Glomerular visceral epithelial cell (primary cell): ENCODE data around the gene ABLIM1.

Experiments used
- DNase-seq: peaks from one replicate; pipeline ENCODE4 v3.0.0-alpha.2; 2016; ENCODE audit errors: extremely low spot score

Gene ABLIM1

DNA sequence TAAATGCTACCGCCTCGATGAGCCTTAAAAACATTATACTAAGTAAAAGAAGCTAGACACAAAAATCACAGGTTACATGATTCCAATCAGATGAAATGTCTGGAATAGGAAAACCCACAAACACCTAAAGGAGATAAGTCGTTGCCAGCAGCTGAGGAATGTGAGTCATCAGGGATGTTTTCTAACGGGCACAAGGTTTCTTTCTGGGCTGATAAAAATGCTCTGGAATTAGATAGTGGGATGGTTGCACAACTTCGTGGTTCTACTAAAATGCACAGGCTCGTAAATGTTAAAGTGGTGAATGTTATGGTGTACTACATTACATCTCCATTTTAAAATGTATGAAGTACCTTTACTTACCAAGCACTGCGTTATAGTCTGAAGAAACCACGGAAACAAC is 9.7 kb downstream of the ABLIM1 start:
- DNase-seq: peak; percentile 84

DNA sequence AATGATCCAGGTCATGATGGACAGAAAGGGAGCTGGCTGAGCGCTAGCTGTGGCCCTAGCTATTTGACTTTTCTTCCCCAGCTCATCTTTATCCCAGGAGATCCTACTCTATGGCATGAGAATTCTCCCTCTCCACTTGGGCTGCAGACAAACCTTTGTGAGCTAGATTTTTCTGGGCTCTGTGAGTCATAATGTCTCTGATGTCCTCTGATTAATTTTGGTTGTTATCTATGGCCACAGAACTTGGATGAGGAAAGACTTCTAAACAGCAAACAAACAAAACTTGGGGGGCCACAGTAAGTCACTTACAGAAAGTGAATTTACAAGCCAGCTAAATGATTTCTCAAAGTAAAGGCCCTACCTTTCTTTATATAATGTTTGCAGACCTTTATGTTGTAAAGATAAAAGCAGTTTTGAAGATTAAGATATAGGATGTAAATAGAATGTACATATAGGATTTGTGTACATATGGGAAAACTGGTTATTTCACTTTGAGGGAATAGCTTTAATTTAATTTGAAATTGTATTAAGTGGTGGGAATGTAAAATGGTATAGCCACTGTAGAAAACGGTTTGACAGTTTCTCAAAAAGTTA is 10.4 kb downstream of the ABLIM1 start:
- DNase-seq: no peak

DNA sequence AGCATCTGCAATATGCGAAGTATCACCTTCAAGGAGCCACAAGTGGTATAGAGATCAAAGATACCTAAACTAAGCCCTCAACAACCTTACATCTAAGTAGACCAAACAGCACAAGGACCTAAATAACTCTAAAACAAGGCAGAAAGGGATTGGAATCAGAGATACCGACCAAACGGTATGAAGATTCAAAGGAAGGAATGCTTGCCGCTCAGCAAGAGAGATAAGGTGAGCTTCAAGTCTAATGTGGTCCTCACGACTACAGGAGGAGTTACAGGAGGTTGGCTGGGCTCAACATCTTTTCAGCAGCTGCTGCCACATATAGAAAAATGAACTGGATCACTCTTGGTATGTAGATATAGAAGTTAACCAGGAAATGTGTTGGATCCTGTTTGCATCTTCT is 11.6 kb downstream of the ABLIM1 start:
- DNase-seq: no peak

DNA sequence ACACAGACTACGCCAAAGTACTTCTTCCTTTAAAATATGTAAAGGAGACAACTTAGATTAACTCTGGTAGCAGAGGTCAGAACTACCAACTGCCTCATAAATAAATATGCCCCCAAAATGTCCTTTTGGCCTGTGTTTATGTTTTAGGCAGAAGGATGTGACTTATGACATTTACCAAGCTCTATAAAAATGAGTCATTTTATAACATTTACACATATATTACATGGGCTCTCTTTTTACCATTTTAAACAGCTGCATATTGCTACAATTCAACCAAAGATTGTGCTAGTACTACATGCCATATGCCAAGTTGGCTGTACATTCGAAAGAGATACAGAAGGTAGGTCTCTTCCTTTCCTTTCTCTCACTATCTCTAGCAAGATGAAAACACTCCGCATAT is 12.4 kb downstream of the ABLIM1 start:
- DNase-seq: no peak

GRCh38 chr10:114643158-114643557 is 14.9 kb downstream of the ABLIM1 start:
- DNase-seq: no peak

DNA sequence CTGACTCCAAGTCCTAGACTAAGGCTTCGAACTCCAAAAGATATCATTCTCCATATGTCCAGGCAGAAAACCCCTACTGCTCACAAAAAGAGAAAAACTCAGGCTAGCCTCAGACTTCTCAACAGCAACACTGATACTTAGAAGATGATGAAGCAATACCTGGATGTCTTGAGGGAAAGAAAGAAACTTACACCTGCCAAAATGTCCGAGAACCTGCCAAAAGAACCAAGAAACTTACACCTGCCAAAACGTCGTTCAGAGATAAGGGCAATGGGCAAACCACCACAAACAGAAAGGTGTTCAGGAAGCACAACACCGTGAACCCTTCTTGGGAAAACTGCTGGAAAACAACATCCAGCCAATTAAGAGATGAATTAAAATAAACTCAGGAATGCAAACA is 15.3 kb downstream of the ABLIM1 start:
- DNase-seq: no peak

- peak; percentile 91 for DNase-seq
Observed at GRCh38 chr10:114638821-114639625, 19.1 kb downstream of the ABLIM1 start.

GRCh38 chr10:114635797-114636550 is 22.1 kb downstream of the ABLIM1 start:
- DNase-seq: no peak

- DNase-seq: no peak
Observed at GRCh38 chr10:114635101-114635500, 23.0 kb downstream of the ABLIM1 start.

- DNase-seq: peak; percentile 82
Observed at GRCh38 chr10:114634609-114634979, 23.5 kb downstream of the ABLIM1 start.

GRCh38 chr10:114632869-114633715 is 25.0 kb downstream of the ABLIM1 start:
- DNase-seq: peak; percentile 97

DNA sequence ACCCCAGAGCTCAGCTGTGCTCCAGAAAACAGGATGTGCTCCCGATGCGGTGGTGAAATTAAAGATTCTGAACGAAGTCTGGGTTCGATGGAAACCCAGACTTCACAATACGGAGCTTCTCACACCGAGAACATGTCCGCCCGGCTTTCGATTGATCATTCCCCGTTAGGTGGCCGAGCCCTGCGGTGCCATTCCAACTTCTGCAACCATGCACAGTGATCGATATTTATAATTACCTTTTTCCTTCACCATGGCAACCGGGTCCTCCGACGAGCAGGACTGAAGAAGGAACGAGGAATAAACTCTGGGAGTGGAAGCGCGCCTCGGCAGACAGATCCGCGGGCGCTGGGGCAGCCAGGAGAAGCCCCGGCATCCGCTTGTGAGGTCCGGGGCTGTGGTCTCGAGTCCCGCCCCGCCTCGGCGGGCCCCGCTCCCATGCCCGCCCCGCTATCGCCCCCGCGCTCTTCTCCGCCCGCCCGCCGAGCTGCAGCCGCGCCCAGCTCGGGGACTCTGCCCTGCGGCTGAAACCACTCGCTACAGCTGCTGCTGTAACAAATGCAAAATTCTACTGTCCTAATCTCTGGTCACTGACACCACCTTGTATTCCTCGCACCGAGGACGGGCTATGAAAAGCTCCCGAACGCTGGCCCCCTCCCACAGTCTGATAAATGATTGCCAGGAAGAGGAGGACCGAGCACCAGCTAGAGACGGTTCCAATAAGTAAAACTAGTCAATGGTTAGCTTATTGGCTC is 26.2 kb downstream of the ABLIM1 start:
- peak; percentile 76 for DNase-seq

DNA sequence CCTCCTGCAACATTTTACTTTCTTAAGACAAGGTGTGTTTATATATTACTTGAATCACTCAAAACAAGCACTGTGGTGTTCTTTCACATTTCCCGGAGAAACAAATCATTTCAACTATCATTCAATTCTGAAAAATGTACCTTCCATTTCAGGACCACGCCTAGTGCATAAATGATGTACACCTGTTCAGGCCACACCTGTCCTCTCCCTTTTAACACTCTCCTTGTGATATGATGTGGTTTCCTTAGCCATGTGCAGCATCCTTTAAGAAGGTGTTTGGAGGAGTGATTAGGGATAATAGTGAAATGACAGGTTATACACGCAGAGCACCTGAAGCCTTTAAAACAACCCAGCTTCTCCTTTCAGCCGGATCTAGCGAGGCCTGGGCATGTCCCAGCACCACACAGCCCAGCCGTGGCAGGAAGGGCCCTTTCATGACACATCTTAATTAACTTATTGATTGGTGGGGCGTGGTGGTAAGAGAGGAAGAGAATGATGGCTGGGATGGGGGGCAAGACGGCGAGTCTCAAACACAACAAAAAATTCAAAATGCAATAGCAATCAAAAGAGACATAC is 26.9 kb downstream of the ABLIM1 start:
- DNase-seq: no peak

DNA sequence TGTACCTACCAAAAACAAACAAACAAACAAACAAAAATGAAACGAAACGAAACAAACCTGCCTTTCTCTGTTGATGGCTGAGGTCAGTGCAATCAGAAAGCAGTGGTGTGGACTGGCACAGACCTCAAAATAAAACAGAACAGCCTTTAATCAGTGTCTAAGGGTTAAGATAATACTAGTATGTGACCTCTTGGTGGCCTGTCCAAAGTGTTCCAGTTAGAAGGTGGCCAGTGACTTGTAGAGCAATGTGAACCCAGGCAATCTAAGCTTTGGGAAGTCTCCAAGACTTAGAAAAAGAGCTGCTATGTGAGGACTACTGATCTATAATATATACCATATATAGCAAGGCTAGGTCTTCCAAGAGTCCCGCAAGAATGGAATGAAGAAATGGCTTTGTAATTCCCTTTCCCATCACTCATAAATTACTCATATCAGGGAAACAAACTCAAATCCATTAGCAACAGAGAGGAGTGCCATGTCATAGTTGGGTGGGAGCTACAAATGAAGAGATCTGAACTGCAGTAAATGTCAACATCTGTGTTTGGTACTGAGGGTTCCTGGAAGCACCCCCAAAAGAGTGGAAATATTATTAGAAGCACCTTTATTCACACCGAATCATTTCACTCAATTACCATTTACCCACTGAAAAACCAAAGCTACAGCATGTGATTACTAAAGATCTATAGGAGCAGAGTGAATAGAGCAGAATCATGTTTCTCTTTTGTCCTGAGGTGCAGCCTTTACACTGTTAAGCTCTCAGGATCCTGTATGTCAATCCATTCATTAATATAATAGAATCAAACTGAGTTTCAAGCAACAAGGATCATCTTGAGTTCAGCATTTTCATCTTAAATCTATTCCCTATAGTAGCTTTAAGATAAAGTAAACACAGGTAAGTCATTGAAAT is 28.0 kb downstream of the ABLIM1 start:
- no peak for DNase-seq

- no peak for DNase-seq
Observed at GRCh38 chr10:114629083-114629823, 28.8 kb downstream of the ABLIM1 start.

DNA sequence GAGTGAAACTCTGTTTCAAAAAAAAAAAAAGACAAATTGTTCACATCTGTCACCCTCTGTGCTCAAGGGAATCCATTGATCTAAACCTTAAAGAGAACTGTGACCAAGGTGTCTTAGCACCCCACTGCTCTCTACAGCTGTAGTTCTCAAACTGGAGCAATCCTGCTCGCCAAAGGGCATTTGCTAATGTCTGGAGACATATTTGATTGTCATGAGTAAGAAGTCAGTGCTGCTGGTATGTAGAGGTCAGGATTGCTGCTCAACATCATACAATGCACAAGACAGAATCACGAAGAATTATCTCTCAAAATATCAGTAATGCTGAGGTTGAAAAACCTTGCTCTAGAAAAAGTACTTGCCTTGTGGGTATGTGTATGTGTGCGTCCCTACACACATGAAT is 30.0 kb downstream of the ABLIM1 start:
- no peak for DNase-seq

DNA sequence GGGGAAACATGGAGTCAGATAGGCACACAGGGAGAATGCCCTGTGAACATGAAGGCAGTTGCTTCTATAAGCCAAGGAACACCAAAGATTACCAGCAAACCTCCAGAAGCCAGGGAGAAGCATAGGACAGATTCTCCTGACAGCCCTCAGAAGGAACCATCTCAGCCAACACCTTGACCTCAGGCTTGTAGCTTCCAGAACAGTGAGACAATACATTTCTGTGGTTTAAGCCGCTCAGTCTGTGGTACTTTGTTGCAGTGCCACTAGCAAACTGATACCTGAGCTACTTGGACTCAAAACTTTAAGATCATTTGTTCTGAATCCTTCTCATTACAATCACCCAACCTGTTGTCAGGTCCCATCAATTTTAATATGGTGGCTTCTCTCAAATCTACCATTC is 31.2 kb downstream of the ABLIM1 start:
- DNase-seq: peak; percentile 75

- DNase-seq: peak; percentile 68
Observed at GRCh38 chr10:114624951-114625780, 32.9 kb downstream of the ABLIM1 start.
